Measurements from ENCODE around the gene PRR5L.

GRCh38 chr11:36282926-36283325, 13.2 kb upstream of the PRR5L start:
- TF ChIP-seq GATA2 (IDR thresholded peaks at IDR 0.05; ENCODE audit: low read depth, low read length) (no peak), GATA3 (IDR thresholded peaks at IDR 0.05; ENCODE audit: low read depth, low read length) (no peak)
